HEK293 (cell line): Measurements from ENCODE around the gene RNF6.

Source experiments
- EGR2 ChIP-seq: fragments of 450-650 bp; formaldehyde crosslinking; IDR thresholded peaks from 2 replicates; pipeline ENCODE4 v1.5.1; 2016; ENCODE audit warnings: low read depth, missing biosample characterization, missing genetic modification characterization
- IKZF3 ChIP-seq: fragments of 450-650 bp; IDR thresholded peaks from 2 replicates; pipeline ENCODE4 v1.5.0; 2018; ENCODE audit warnings: missing biosample characterization, mild to moderate bottlenecking, missing genetic modification characterization, moderate library complexity
- KLF17 ChIP-seq: fragments of 450-650 bp; formaldehyde crosslinking; IDR thresholded peaks from 2 replicates; pipeline ENCODE4 v1.5.1; 2016; ENCODE audit warnings: missing biosample characterization, missing genetic modification characterization
- MZF1 ChIP-seq: fragments of 450-650 bp; formaldehyde crosslinking; IDR thresholded peaks from 2 replicates; pipeline ENCODE4 v1.5.1; 2017; ENCODE audit warnings: missing biosample characterization, missing genetic modification characterization, borderline replicate concordance
- PRDM6 ChIP-seq: fragments of 450-650 bp; formaldehyde crosslinking; IDR thresholded peaks from 2 replicates; pipeline ENCODE4 v1.5.1; 2017; ENCODE audit warnings: missing biosample characterization, missing genetic modification characterization
- SETDB1 ChIP-seq: IDR thresholded peaks from one replicate; pipeline ENCODE4 v1.6.1; 2017; ENCODE audit warnings: mild to moderate bottlenecking, low read length, moderate library complexity, mixed read lengths; ENCODE audit not compliant: insufficient read length
- SP3 ChIP-seq: fragments of 450-650 bp; formaldehyde crosslinking; IDR thresholded peaks from 2 replicates; pipeline ENCODE4 v1.5.1; 2016; ENCODE audit warnings: missing biosample characterization, missing genetic modification characterization
- WT1 ChIP-seq: fragments of 450-650 bp; formaldehyde crosslinking; IDR thresholded peaks from 2 replicates; pipeline ENCODE4 v1.5.1; 2016; ENCODE audit warnings: missing biosample characterization, missing genetic modification characterization
- ZBTB10 ChIP-seq: fragments of 450-650 bp; formaldehyde crosslinking; IDR thresholded peaks from 2 replicates; pipeline ENCODE4 v1.5.1; 2016; ENCODE audit warnings: missing biosample characterization, missing genetic modification characterization
- ZBTB48 ChIP-seq: fragments of 450-650 bp; formaldehyde crosslinking; IDR thresholded peaks from 2 replicates; pipeline ENCODE4 v1.5.1; 2016; ENCODE audit warnings: missing biosample characterization, missing genetic modification characterization
- ZFHX2 ChIP-seq: fragments of 450-650 bp; formaldehyde crosslinking; conservative IDR thresholded peaks from 2 replicates; pipeline ENCODE4 v1.5.1; 2016; ENCODE audit warnings: missing biosample characterization, missing genetic modification characterization
- ZNF146 ChIP-seq: fragments of 450-650 bp; formaldehyde crosslinking; IDR thresholded peaks from 2 replicates; pipeline ENCODE4 v1.5.1; 2016; ENCODE audit warnings: missing biosample characterization, missing genetic modification characterization
- ZNF18 ChIP-seq: fragments of 450-650 bp; formaldehyde crosslinking; IDR thresholded peaks from 2 replicates; pipeline ENCODE4 v1.5.1; 2016; ENCODE audit warnings: missing biosample characterization, missing genetic modification characterization
- ZNF2 ChIP-seq: fragments of 450-650 bp; formaldehyde crosslinking; IDR thresholded peaks from 2 replicates; pipeline ENCODE4 v1.5.1; 2016; ENCODE audit warnings: missing biosample characterization, missing genetic modification characterization
- ZNF335 ChIP-seq: fragments of 450-650 bp; formaldehyde crosslinking; conservative IDR thresholded peaks from 2 replicates; pipeline ENCODE4 v1.5.1; 2016; ENCODE audit warnings: missing biosample characterization, missing genetic modification characterization
- ZNF354C ChIP-seq: fragments of 450-650 bp; formaldehyde crosslinking; IDR thresholded peaks from 2 replicates; pipeline ENCODE4 v1.5.1; 2016; ENCODE audit warnings: missing biosample characterization, missing genetic modification characterization, low read depth, borderline replicate concordance
- ZNF416 ChIP-seq: fragments of 450-650 bp; formaldehyde crosslinking; IDR thresholded peaks from 2 replicates; pipeline ENCODE4 v1.5.1; 2016; ENCODE audit warnings: missing biosample characterization, missing genetic modification characterization
- ZNF513 ChIP-seq: fragments of 450-650 bp; IDR thresholded peaks from 2 replicates; pipeline ENCODE4 v1.5.1; 2018; ENCODE audit warnings: missing biosample characterization, missing genetic modification characterization
- ZNF518A ChIP-seq: fragments of 450-650 bp; formaldehyde crosslinking; conservative IDR thresholded peaks from 2 replicates; pipeline ENCODE4 v1.5.1; 2016; ENCODE audit warnings: low read depth, missing biosample characterization, missing genetic modification characterization
- ZNF555 ChIP-seq: fragments of 450-650 bp; formaldehyde crosslinking; conservative IDR thresholded peaks from 2 replicates; pipeline ENCODE4 v1.5.1; 2017; ENCODE audit warnings: missing biosample characterization, mild to moderate bottlenecking, missing genetic modification characterization, inconsistent platforms
- ZNF621 ChIP-seq: fragments of 450-650 bp; formaldehyde crosslinking; IDR thresholded peaks from 2 replicates; pipeline ENCODE4 v1.5.1; 2017; ENCODE audit warnings: missing biosample characterization, missing genetic modification characterization
- ZNF701 ChIP-seq: fragments of 450-650 bp; formaldehyde crosslinking; IDR thresholded peaks from 2 replicates; pipeline ENCODE4 v1.5.1; 2016; ENCODE audit warnings: missing biosample characterization, missing genetic modification characterization
- ZNF830 ChIP-seq: fragments of 450-650 bp; IDR thresholded peaks from 2 replicates; pipeline ENCODE4 v1.5.0; 2018; ENCODE audit warnings: missing biosample characterization, missing genetic modification characterization, low read depth, mild to moderate bottlenecking, moderate library complexity
- ZSCAN23 ChIP-seq: fragments of 450-650 bp; formaldehyde crosslinking; IDR thresholded peaks from 2 replicates; pipeline ENCODE4 v1.5.1; 2016; ENCODE audit warnings: missing biosample characterization, missing genetic modification characterization

The RNF6 gene

GRCh38 chr13:26221721-26222519 lies at the start of gene RNF6 (continued):
- TF ChIP-seq ZNF513 (peak; percentile 31; the same call in 1 of the 2 replicates), ZFHX2 (peak; percentile 81), ZSCAN23 (tag by site-specific recombination) (0 out of 2 replicates have a peak, but pooled peaks have one; percentile 58), KLF17 (tag by site-specific recombination) (peak; percentile 90), IKZF3 (tag by site-specific recombination) (0 out of 2 replicates have a peak, but pooled peaks have one; percentile 24), ZNF555 (tag by site-specific recombination) (no peak), ZNF335 (tag by site-specific recombination) (peak; percentile 86), MZF1 (tag by site-specific recombination) (peak; percentile 78; the same call in 1 of the 2 replicates), EGR2 (tag by site-specific recombination) (peak; percentile 78), ZNF2 (tag by site-specific recombination) (peak; percentile 94; the same call in 1 of the 2 replicates), ZNF18 (tag by site-specific recombination) (peak; percentile 60; the same call in 1 of the 2 replicates), ZNF701 (tag by site-specific recombination) (no peak), SETDB1 (no peak), ZNF830 (tag by site-specific recombination) (no peak), ZNF146 (tag by site-specific recombination) (0 out of 2 replicates have a peak, but pooled peaks have one; percentile 40), SP3 (peak; percentile 70), ZNF518A (peak; percentile 79), PRDM6 (no peak), ZNF621 (tag by site-specific recombination) (no peak), ZBTB10 (tag by site-specific recombination) (0 out of 2 replicates have a peak, but pooled peaks have one; percentile 33), ZNF354C (tag by site-specific recombination) (no peak), ZNF416 (tag by site-specific recombination) (no peak), ZBTB48 (peak; percentile 75), WT1 (tag by site-specific recombination) (peak; percentile 41; the same call in 1 of the 2 replicates)
